HG03575 (cell line): Measurements from ENCODE around the gene GSPT1.
"Not testable (repeated sequence)": the region's sequence is repeated elsewhere in the genome, so short reads cannot be mapped to it uniquely, and the experiment has no call there.

Experiments used
- ATAC-seq: cut with Tn5 transposase; IDR thresholded peaks from one replicate; pipeline ENCODE4 v1.9.1; 2021; ENCODE audit not compliant: unreplicated experiment, insufficient number of reproducible peaks, low FRiP score; ENCODE audit errors: extremely low read depth

GSPT1 gene

GRCh38 chr16:11915644-11916523 is at the start of gene GSPT1:
Gene GSPT1, minus strand, starts transcription at chr16:11915956. Its CDS starts 236 bp downstream, at chr16:11915720.
- no peak for ATAC-seq

GRCh38 chr16:11964761-11965551 is 49.2 kb upstream of the GSPT1 start, which contains the start of gene TNFRSF17:
Gene TNFRSF17, plus strand, starts transcription at chr16:11965210. Its CDS starts 115 bp downstream, at chr16:11965325.
- ATAC-seq: peak; percentile 66

- no peak for ATAC-seq
These were observed 48.0 kb upstream of the GSPT1 start for GRCh38 chr16:11963706-11964105.

GRCh38 chr16:11962978-11963377 is 47.2 kb upstream of the GSPT1 start:
- ATAC-seq: not testable (repeated sequence)

GRCh38 chr16:11962457-11962856 is 46.7 kb upstream of the GSPT1 start:
- not testable (repeated sequence) for ATAC-seq

GRCh38 chr16:11957591-11958395 is 42.0 kb upstream of the GSPT1 start:
- ATAC-seq: no peak

GRCh38 chr16:11956558-11956957 is 40.8 kb upstream of the GSPT1 start:
- no peak for ATAC-seq

GRCh38 chr16:11955713-11956123 is 40.0 kb upstream of the GSPT1 start:
- ATAC-seq: no peak

GRCh38 chr16:11953576-11953975 is 37.8 kb upstream of the GSPT1 start:
- ATAC-seq: not testable (repeated sequence)

- no peak for ATAC-seq
These were observed 34.6 kb upstream of the GSPT1 start for GRCh38 chr16:11950388-11950787.

GRCh38 chr16:11949527-11949926 is 33.8 kb upstream of the GSPT1 start:
- no peak for ATAC-seq

GRCh38 chr16:11948819-11949218 is 33.1 kb upstream of the GSPT1 start:
- ATAC-seq: no peak

- no peak for ATAC-seq
These were observed 30.7 kb upstream of the GSPT1 start for GRCh38 chr16:11946433-11946832.

GRCh38 chr16:11941945-11942344 is 26.2 kb upstream of the GSPT1 start, which contains the start of gene NPIPB2:
Gene NPIPB2, minus strand, starts transcription at chr16:11942045. Its CDS starts 0 bp downstream, at chr16:11942045.
- ATAC-seq: not testable (repeated sequence)

- ATAC-seq: not testable (repeated sequence)
These were observed 11.6 kb upstream of the GSPT1 start for GRCh38 chr16:11927350-11927749.

- ATAC-seq: not testable (repeated sequence)
These were observed 8.3 kb upstream of the GSPT1 start for GRCh38 chr16:11924046-11924445.

- ATAC-seq: no peak
These were observed 949 bp upstream of the GSPT1 start for GRCh38 chr16:11916524-11917285.

- ATAC-seq: no peak
These were observed 577 bp downstream of the GSPT1 start for GRCh38 chr16:11915114-11915643.
